OCI-LY3 (cell line): ENCODE measurements around the gene SH3PXD2A.

ENCODE experiments used
- H2AFZ ChIP-seq: fragments of 200-600, 300-600 bp; shearing (Covaris generic); 2 replicates; pipeline ENCODE4 v1.6.0; 2014; ENCODE audit warnings: antibody characterized with exemption, low read depth, low read length
- H3K27ac ChIP-seq: fragments of 200-600, 300-600 bp; sonication (generic); 2 replicates; pipeline ENCODE4 v1.5.1; 2014; ENCODE audit warnings: mild to moderate bottlenecking, low read length, moderate library complexity, mixed read lengths
- H3K27me3 ChIP-seq: fragments of 200-600, 300-600 bp; sonication (generic); 2 replicates; pipeline ENCODE4 v1.6.1; 2014; ENCODE audit warnings: low read depth, low read length, mixed read lengths
- H3K36me3 ChIP-seq: fragments of 200-600, 300-600 bp; sonication (generic); replicated peaks from 2 replicates; pipeline ENCODE3; 2014; ENCODE audit warnings: low read depth, low read length, mixed read lengths
- H3K4me1 ChIP-seq: fragments of 300-600, 200-600 bp; sonication (generic); 2 replicates; pipeline ENCODE4 v1.6.1; 2014; ENCODE audit warnings: low read length, mixed read lengths
- H3K4me2 ChIP-seq: fragments of 200-600, 300-600 bp; sonication (generic); 2 replicates; pipeline ENCODE4 v1.6.1; 2014; ENCODE audit warnings: low read length, mixed read lengths
- H3K4me3 ChIP-seq: fragments of 300-600, 200-600 bp; sonication (generic); 2 replicates; pipeline ENCODE4 v1.5.1; 2014; ENCODE audit warnings: antibody characterized with exemption, mild to moderate bottlenecking, low read length, moderate library complexity
- H3K79me2 ChIP-seq: fragments of 300-600, 200-600 bp; shearing (Covaris generic); 2 replicates; pipeline ENCODE4 v1.6.1; 2014; ENCODE audit warnings: mild to moderate bottlenecking, low read length, mixed read lengths
- H3K9ac ChIP-seq: fragments of 300-600, 200-600 bp; shearing (Covaris generic); 2 replicates; pipeline ENCODE4 v1.6.0; 2014; ENCODE audit warnings: mild to moderate bottlenecking, low read length, moderate library complexity
- H3K9me3 ChIP-seq: fragments of 200-600, 300-600 bp; shearing (Covaris generic); 2 replicates; pipeline ENCODE4 v1.6.1; 2014; ENCODE audit warnings: low read length, mixed read lengths; ENCODE audit not compliant: insufficient read depth
- H4K20me1 ChIP-seq: fragments of 200-600, 300-600 bp; sonication (generic); 2 replicates; pipeline ENCODE4 v1.6.1; 2016; ENCODE audit warnings: low read length, mixed read lengths; ENCODE audit not compliant: insufficient read depth
- EZH2phosphoT487 ChIP-seq: fragments of 200-600 bp; shearing (Covaris generic); IDR thresholded peaks from 2 replicates; pipeline ENCODE4 v1.6.1; 2018; ENCODE audit warnings: antibody characterized with exemption, mixed run types, low read depth
- TF ChIP-seq, protein P1 (sequence below): fragments of 200-600, 300-600 bp; sonication (generic); IDR thresholded peaks from 2 replicates; pipeline ENCODE4 v1.5.1; 2014; ENCODE audit warnings: antibody characterized with exemption, low read length, low read depth

SH3PXD2A gene

DNA sequence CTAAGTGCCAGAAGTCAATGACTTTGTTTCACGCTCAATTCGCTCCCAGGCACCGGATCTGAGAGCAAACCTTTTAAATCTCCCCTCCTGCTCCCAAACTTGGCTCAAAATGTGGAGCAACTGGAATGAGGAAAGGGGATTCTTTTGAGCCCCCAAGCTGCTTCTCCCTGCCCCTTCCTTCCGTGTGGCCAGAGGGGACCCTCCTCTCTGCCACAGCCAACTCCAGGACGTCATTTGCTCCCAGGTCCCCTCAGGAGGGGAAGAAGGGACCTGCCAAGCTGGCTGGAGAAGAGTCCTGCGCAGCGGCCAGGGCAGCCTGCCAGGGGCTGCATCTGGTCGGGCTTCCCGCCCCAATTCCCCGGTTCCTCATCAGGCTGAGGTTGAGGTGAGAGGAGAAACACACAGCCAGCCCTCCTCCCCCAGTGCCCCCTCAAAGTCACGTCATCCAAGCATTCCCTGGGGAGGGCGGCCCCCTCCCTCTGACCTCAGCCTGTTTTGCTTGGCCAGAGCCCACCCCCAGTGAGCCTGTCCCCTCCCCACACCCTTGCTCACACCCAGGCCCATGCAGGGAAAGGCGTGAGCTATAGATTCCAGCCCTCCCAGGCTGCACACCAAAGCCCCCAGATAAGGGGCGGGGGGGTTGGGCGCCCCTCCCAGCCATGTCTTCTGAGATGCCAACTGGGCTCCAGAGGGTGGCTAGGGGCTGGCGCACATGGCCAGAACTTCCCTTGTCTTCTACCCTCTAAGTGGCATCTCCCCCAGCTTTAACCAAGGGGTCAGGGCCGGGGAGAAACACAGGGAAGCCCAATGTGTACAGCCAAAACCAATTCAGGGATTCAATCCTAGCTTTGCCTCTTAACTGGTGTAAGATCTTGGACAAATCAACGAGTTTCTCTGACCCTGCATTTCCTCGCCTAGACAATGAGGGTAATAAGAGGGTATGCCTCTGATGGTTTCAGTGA, 35.0 kb downstream of the SH3PXD2A start:
- no peak overlapping the region for H3K4me3 ChIP-seq
- H3K9me3 ChIP-seq: no peaks in the 10 kb centered on the region
- TF ChIP-seq, protein P1, sequence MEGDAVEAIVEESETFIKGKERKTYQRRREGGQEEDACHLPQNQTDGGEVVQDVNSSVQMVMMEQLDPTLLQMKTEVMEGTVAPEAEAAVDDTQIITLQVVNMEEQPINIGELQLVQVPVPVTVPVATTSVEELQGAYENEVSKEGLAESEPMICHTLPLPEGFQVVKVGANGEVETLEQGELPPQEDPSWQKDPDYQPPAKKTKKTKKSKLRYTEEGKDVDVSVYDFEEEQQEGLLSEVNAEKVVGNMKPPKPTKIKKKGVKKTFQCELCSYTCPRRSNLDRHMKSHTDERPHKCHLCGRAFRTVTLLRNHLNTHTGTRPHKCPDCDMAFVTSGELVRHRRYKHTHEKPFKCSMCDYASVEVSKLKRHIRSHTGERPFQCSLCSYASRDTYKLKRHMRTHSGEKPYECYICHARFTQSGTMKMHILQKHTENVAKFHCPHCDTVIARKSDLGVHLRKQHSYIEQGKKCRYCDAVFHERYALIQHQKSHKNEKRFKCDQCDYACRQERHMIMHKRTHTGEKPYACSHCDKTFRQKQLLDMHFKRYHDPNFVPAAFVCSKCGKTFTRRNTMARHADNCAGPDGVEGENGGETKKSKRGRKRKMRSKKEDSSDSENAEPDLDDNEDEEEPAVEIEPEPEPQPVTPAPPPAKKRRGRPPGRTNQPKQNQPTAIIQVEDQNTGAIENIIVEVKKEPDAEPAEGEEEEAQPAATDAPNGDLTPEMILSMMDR: no peak
- TF ChIP-seq EZH2phosphoT487: no peak
- H3K27me3 ChIP-seq: peaks cover 12% of the 10 kb centered on the region; the same call in 1 of the 2 replicates
- no peak overlapping the region for H3K27ac ChIP-seq
- H4K20me1 ChIP-seq: no peaks in the 10 kb centered on the region
- no peak overlapping the region for H3K4me2 ChIP-seq
- no peak overlapping the region for H2AFZ ChIP-seq
- peaks cover 3% of the 10 kb centered on the region; the same call in 1 of the 2 replicates for H3K4me1 ChIP-seq
- H3K9ac ChIP-seq: no peak overlapping the region
- H3K79me2 ChIP-seq: no peaks in the 10 kb centered on the region
- H3K36me3 ChIP-seq: no peaks in the 10 kb centered on the region

DNA sequence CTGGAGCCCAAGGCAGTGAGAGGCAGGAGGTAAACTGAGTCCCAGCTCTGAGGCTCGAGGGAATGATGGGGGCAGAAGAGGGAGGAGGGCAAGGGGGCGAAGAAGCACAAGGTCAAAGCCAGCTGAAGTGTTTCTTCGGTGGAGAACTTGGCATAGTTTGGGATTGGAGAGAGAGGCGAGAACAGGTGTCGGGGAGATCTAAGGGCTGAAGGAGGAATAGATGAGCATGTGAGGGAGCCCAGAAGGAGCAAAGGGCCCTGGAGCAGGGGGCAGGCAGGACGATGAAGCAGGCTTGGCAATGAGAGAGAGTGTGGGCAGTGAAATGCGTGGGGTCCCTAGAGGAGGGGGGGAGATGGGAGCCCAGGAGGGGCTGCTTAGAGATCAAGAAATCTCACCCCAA, 35.9 kb downstream of the SH3PXD2A start:
- Histone ChIP-seq H3K9me3 (no peaks in the 10 kb centered on the region), H3K4me3 (no peak overlapping the region), H3K79me2 (no peaks in the 10 kb centered on the region), H4K20me1 (no peaks in the 10 kb centered on the region), H3K36me3 (no peaks in the 10 kb centered on the region), H3K27me3 (peaks cover 12% of the 10 kb centered on the region; the same call in 1 of the 2 replicates), H3K4me2 (no peak overlapping the region), H3K27ac (no peak overlapping the region), H3K4me1 (peaks cover 3% of the 10 kb centered on the region; the same call in 1 of the 2 replicates), H2AFZ (no peak overlapping the region), H3K9ac (no peak overlapping the region)
- TF ChIP-seq EZH2phosphoT487: no peak
- TF ChIP-seq, protein P1: no peak

DNA sequence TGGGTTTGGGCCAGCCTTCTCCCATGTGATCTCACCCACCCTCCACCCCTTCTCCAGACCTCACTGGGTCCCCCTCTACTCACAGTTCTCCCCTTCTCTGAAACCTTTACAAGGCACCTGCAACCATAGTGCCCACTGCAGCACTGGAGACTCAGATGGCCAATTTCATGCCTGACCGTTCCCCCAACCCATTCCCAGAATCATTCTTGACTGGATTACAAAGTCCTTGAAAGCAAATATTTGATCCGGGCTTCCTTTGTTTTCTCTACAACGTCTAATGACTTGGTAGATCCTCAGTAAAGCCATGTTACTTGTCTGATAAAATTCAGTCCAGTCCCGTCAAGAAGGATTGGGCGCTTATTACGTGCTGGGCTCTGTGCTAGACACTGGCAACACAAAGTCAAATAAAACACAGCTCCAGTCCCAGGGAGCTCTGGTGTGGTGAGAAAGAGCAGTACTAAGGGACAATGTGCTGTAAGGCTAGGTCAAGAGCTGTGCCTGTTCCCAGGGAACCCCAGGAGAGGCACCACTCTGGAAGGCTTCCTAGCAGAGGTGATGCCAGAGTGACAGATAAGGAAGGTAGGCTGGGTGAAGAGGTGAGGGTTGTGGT, 36.5 kb downstream of the SH3PXD2A start:
- no peak overlapping the region for H3K27ac ChIP-seq
- no peaks in the 10 kb centered on the region for H3K36me3 ChIP-seq
- H3K4me1 ChIP-seq: peaks cover 3% of the 10 kb centered on the region; the same call in 1 of the 2 replicates
- H3K9ac ChIP-seq: no peak overlapping the region
- no peaks in the 10 kb centered on the region for H4K20me1 ChIP-seq
- H3K27me3 ChIP-seq: peaks cover 12% of the 10 kb centered on the region; the same call in 1 of the 2 replicates
- no peak overlapping the region for H3K4me2 ChIP-seq
- no peak overlapping the region for H2AFZ ChIP-seq
- TF ChIP-seq EZH2phosphoT487: no peak
- TF ChIP-seq, protein P1: no peak
- no peaks in the 10 kb centered on the region for H3K9me3 ChIP-seq
- no peak overlapping the region for H3K4me3 ChIP-seq
- H3K79me2 ChIP-seq: no peaks in the 10 kb centered on the region

DNA sequence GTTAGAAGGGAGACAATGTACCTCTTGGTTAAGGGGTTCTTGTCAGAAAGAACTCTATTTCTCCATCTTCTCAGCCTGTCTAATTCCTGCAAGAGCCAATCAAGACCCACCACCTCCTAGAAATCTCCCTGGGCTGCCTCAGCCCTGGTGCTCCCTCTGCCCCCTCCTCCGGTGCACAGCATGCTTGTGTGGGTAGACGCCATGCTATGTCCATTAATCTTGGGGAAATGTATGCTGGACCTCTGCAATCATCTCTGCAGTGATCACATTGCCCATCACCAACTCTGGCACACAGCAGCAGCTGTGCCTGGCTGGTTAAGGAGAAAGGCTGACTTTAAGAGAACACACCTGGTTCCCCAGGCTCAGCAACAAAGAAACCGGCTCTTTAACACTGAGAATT, 37.3 kb downstream of the SH3PXD2A start:
- TF ChIP-seq EZH2phosphoT487: no peak
- TF ChIP-seq, protein P1: no peak
- Histone ChIP-seq H3K27ac (no peak overlapping the region), H3K36me3 (no peaks in the 10 kb centered on the region), H4K20me1 (no peaks in the 10 kb centered on the region), H3K9me3 (no peaks in the 10 kb centered on the region), H2AFZ (no peak overlapping the region), H3K9ac (no peak overlapping the region), H3K4me1 (peaks cover 3% of the 10 kb centered on the region; the same call in 1 of the 2 replicates), H3K4me2 (no peak overlapping the region), H3K27me3 (peaks cover 9% of the 10 kb centered on the region; the same call in 1 of the 2 replicates), H3K79me2 (no peaks in the 10 kb centered on the region), H3K4me3 (no peak overlapping the region)
